Activated naive CD4-positive, alpha-beta T cell treated with anti-CD3 and anti-CD28 coated beads for 36 hours (primary cell): ENCODE results near the gene ADGRL2. TPM values are rescaled to one million over a fixed set of nuclear protein-coding genes. Genes with fewer than 3 reads are reported as not detected.

Experiments used
- CTCF ChIA-PET: fragments of 350-600 bp; sonication (Branson Sonifier 250); formaldehyde crosslinking; loops from one replicate; lab custom pipeline; 2021; ENCODE audit warnings: antibody characterized with exemption; lab: Charles Lee
- DNase-seq: peaks from one replicate; pipeline ENCODE4 v3.0.0-alpha.2; 2020
- H3K27ac Mint-ChIP-seq: one replicate; pipeline ENCODE4 v1.8.0; 2021; ENCODE audit warnings: mild to moderate bottlenecking, mixed read lengths
- H3K27me3 Mint-ChIP-seq: one replicate; pipeline ENCODE4 v1.8.0; 2021; ENCODE audit warnings: low read depth, mixed read lengths
- H3K36me3 Mint-ChIP-seq: one replicate; pipeline ENCODE4 v1.8.0; 2021; ENCODE audit warnings: low read depth, mixed read lengths
- H3K4me1 Mint-ChIP-seq: one replicate; pipeline ENCODE4 v1.8.0; 2021; ENCODE audit warnings: low read depth, mixed read lengths
- H3K4me3 Mint-ChIP-seq: one replicate; pipeline ENCODE4 v1.8.0; 2021; ENCODE audit warnings: mild to moderate bottlenecking, moderate library complexity, mixed read lengths
- H3K9me3 Mint-ChIP-seq: one replicate; pipeline ENCODE4 v1.8.0; 2021; ENCODE audit warnings: mixed read lengths
- intact Hi-C: fragments of 100-400 bp; cut with micrococcal nuclease; formaldehyde crosslinking; loops from one replicate; pipeline ENCODE4 v1.15.1; 2023
- total RNA-seq, 2 experiments: library from RNA; stranded (reverse); gene quantifications; one replicate each; pipeline ENCODE4 v1.2.3, GENCODE V29; 2021

Gene ADGRL2
- total RNA-seq, 2 experiments from 2014 or later, result not detected

GRCh38 chr1:81949421-81949820 lies 148.7 kb downstream of the ADGRL2 start:
- Mint-ChIP-seq H3K27ac (no peak overlapping the region), H3K4me1 (no peaks in the 10 kb centered on the region), H3K36me3 (no peaks in the 10 kb centered on the region), H3K9me3 (no peaks in the 10 kb centered on the region), H3K4me3 (no peak overlapping the region), H3K27me3 (no peaks in the 10 kb centered on the region)
- DNase-seq, result no peak
- CTCF ChIA-PET, result interaction anchor here (0.6 kb wide), 1 partner anchor 141 kb away, joined by 3 read pairs; no protein-coding TSS in a partner anchor
- intact Hi-C loops, result no loop called here

- Mint-ChIP-seq H3K36me3 (no peaks in the 10 kb centered on the region), H3K4me1 (no peaks in the 10 kb centered on the region), H3K27me3 (no peaks in the 10 kb centered on the region), H3K9me3 (no peaks in the 10 kb centered on the region), H3K4me3 (no peak overlapping the region), H3K27ac (no peak overlapping the region)
- intact Hi-C loops, result no loop called here
- CTCF ChIA-PET, result no interaction called here
- DNase-seq, result no peak
These were observed 149.3 kb downstream of the ADGRL2 start for GRCh38 chr1:81950037-81950436.

- intact Hi-C loops, result no loop called here
- Mint-ChIP-seq H3K4me1 (no peaks in the 10 kb centered on the region), H3K27me3 (no peaks in the 10 kb centered on the region), H3K36me3 (no peaks in the 10 kb centered on the region), H3K9me3 (no peaks in the 10 kb centered on the region), H3K27ac (no peak overlapping the region), H3K4me3 (no peak overlapping the region)
- CTCF ChIA-PET, result interaction anchor here (0.6 kb wide), 1 partner anchor 1079 kb away, joined by 3 read pairs; no protein-coding TSS in a partner anchor
- DNase-seq, result no peak
These were observed 150.0 kb downstream of the ADGRL2 start for GRCh38 chr1:81950591-81951244.

- DNase-seq, result no peak
- Mint-ChIP-seq H3K9me3 (no peaks in the 10 kb centered on the region), H3K27me3 (no peaks in the 10 kb centered on the region), H3K4me3 (no peak overlapping the region), H3K4me1 (no peaks in the 10 kb centered on the region), H3K36me3 (no peaks in the 10 kb centered on the region), H3K27ac (no peak overlapping the region)
- intact Hi-C loops, result no loop called here
- CTCF ChIA-PET, result interaction anchor here (0.6 to 0.7 kb wide), 2 partner anchors 21 to 187 kb away, joined by 3 read pairs; no protein-coding TSS in a partner anchor
These were observed 153.8 kb downstream of the ADGRL2 start for GRCh38 chr1:81954534-81955020.

- Mint-ChIP-seq H3K27ac (no peak overlapping the region), H3K4me1 (no peaks in the 10 kb centered on the region), H3K27me3 (no peaks in the 10 kb centered on the region), H3K9me3 (no peaks in the 10 kb centered on the region), H3K36me3 (no peaks in the 10 kb centered on the region), H3K4me3 (no peak overlapping the region)
- CTCF ChIA-PET, result no interaction called here
- intact Hi-C loops, result no loop called here
- DNase-seq, result no peak
These were observed 167.2 kb downstream of the ADGRL2 start for GRCh38 chr1:81967951-81968350.

GRCh38 chr1:81970416-81970815 lies 169.7 kb downstream of the ADGRL2 start:
- no peaks in the 10 kb centered on the region for H3K4me1 Mint-ChIP-seq
- no peak for DNase-seq
- CTCF ChIA-PET, result no interaction called here
- intact Hi-C loops, result no loop called here
- H3K9me3 Mint-ChIP-seq, result no peaks in the 10 kb centered on the region
- H3K27ac Mint-ChIP-seq, result no peak overlapping the region
- H3K4me3 Mint-ChIP-seq, result no peak overlapping the region
- H3K27me3 Mint-ChIP-seq, result no peaks in the 10 kb centered on the region
- no peaks in the 10 kb centered on the region for H3K36me3 Mint-ChIP-seq

GRCh38 chr1:81974222-81974841 lies 173.6 kb downstream of the ADGRL2 start:
- DNase-seq, result no peak
- Mint-ChIP-seq H3K27me3 (no peaks in the 10 kb centered on the region), H3K4me1 (no peaks in the 10 kb centered on the region), H3K27ac (no peak overlapping the region), H3K9me3 (no peaks in the 10 kb centered on the region), H3K4me3 (no peak overlapping the region), H3K36me3 (no peaks in the 10 kb centered on the region)
- intact Hi-C loops, result no loop called here
- CTCF ChIA-PET, result no interaction called here

- H3K36me3 Mint-ChIP-seq, result no peaks in the 10 kb centered on the region
- no peaks in the 10 kb centered on the region for H3K27me3 Mint-ChIP-seq
- DNase-seq, result no peak
- CTCF ChIA-PET, result no interaction called here
- H3K9me3 Mint-ChIP-seq, result no peaks in the 10 kb centered on the region
- H3K4me1 Mint-ChIP-seq, result no peaks in the 10 kb centered on the region
- H3K4me3 Mint-ChIP-seq, result no peak overlapping the region
- intact Hi-C loops, result no loop called here
- H3K27ac Mint-ChIP-seq, result no peak overlapping the region
These were observed 174.3 kb downstream of the ADGRL2 start for GRCh38 chr1:81974883-81975555.

- no peak overlapping the region for H3K4me3 Mint-ChIP-seq
These were observed 175.8 kb downstream of the ADGRL2 start for GRCh38 chr1:81976539-81976938.

GRCh38 chr1:81978945-81979344 lies 178.2 kb downstream of the ADGRL2 start:
- Mint-ChIP-seq H3K4me1 (no peaks in the 10 kb centered on the region), H3K27me3 (no peaks in the 10 kb centered on the region), H3K9me3 (no peaks in the 10 kb centered on the region), H3K36me3 (no peaks in the 10 kb centered on the region), H3K4me3 (no peak overlapping the region), H3K27ac (no peak overlapping the region)
- CTCF ChIA-PET, result no interaction called here
- intact Hi-C loops, result no loop called here
- DNase-seq, result no peak

More at GRCh38 chr1:81976539-81976938, 175.8 kb downstream of the ADGRL2 start:
- no peak for DNase-seq
- no peaks in the 10 kb centered on the region for H3K36me3 Mint-ChIP-seq
- no peaks in the 10 kb centered on the region for H3K9me3 Mint-ChIP-seq
- intact Hi-C loops, result no loop called here
- H3K4me1 Mint-ChIP-seq, result no peaks in the 10 kb centered on the region
- no peaks in the 10 kb centered on the region for H3K27me3 Mint-ChIP-seq
- H3K27ac Mint-ChIP-seq, result no peak overlapping the region
- CTCF ChIA-PET, result no interaction called here

GRCh38 chr1:81982523-81982922 lies 181.8 kb downstream of the ADGRL2 start:
- no peaks in the 10 kb centered on the region for H3K27me3 Mint-ChIP-seq
- no peaks in the 10 kb centered on the region for H3K36me3 Mint-ChIP-seq
- no peaks in the 10 kb centered on the region for H3K4me1 Mint-ChIP-seq
- no peak overlapping the region for H3K27ac Mint-ChIP-seq
- CTCF ChIA-PET, result no interaction called here
- H3K4me3 Mint-ChIP-seq, result no peak overlapping the region
- no peaks in the 10 kb centered on the region for H3K9me3 Mint-ChIP-seq
- DNase-seq, result no peak
- intact Hi-C loops, result no loop called here

GRCh38 chr1:81989524-81989923 lies 188.8 kb downstream of the ADGRL2 start:
- H3K36me3 Mint-ChIP-seq, result no peaks in the 10 kb centered on the region
- no peaks in the 10 kb centered on the region for H3K9me3 Mint-ChIP-seq
- no peak overlapping the region for H3K27ac Mint-ChIP-seq
- DNase-seq, result no peak
- H3K4me3 Mint-ChIP-seq, result no peak overlapping the region
- CTCF ChIA-PET, result no interaction called here
- no peaks in the 10 kb centered on the region for H3K27me3 Mint-ChIP-seq
- intact Hi-C loops, result no loop called here
- no peaks in the 10 kb centered on the region for H3K4me1 Mint-ChIP-seq
